Measurements from ENCODE around the gene IL4I1. TPM values are rescaled to one million over a fixed set of nuclear protein-coding genes. Genes with fewer than 3 reads are reported as not detected.
"Not testable (repeated sequence)": the region's sequence is repeated elsewhere in the genome, so short reads cannot be mapped to it uniquely, and the experiment has no call there.

Gene IL4I1, protein sequence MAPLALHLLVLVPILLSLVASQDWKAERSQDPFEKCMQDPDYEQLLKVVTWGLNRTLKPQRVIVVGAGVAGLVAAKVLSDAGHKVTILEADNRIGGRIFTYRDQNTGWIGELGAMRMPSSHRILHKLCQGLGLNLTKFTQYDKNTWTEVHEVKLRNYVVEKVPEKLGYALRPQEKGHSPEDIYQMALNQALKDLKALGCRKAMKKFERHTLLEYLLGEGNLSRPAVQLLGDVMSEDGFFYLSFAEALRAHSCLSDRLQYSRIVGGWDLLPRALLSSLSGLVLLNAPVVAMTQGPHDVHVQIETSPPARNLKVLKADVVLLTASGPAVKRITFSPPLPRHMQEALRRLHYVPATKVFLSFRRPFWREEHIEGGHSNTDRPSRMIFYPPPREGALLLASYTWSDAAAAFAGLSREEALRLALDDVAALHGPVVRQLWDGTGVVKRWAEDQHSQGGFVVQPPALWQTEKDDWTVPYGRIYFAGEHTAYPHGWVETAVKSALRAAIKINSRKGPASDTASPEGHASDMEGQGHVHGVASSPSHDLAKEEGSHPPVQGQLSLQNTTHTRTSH
- total RNA-seq (under 1 TPM; 0.30 to 0.33 TPM), polyA plus RNA-seq (ENCODE audit: insufficient read length in 2 of 2) (1 to 10 TPM in 1 of 2 donors, under 1 TPM in 1; 0.89 to 1.3 TPM)
- long read RNA-seq, donor 1 = 0 reads
- long read RNA-seq, donor 2 = 0 reads
- long read RNA-seq, donor 3 = 0 reads
- long read RNA-seq, donor 4, partial matches to known transcripts = 0 of 1 reads
- long read RNA-seq, donor 4, other reads (novel, unspliced or antisense) = 0 of 1 reads

DNA sequence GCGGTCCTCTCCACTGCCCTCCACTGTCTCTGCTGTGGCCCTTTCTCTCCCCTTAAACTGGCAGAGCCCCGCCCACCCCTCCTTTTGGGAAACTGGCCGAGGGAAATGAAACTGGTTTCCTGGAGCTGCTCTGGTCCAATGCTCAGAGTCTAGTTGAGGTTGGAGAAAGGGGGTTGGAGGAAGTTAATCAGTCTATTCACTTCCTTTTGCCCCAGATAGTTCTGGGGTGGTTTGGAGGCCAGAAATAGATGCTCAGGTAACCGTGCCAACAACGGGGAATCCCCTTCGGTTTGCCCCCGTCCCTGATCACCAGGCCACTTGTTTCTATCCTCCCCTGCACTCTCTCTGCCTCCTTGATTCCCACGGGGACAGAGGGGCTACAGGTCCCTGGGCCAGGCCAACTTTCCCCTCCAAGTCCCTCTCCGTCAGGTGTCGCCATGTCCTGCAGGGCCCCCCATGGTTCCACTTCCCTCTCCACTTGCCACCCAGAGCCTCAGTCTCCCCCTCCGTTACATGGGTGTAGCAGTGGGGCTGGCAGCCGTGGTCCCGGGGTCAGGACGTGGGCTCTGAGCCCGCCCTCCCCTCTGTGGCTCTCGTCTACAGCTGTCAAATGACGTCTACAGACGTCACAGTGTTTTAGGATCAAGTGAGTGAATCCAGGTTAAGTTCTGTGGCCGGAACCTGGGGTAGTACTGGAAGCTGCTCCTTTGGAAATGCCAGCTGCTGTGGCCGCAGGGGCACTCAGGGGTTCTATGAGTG lies at the start of gene IL4I1:
Gene IL4I1 (minus strand): TSS at position 25 of the 759 bp plus-strand sequence. CDS start 727 bp downstream, outside the sequence.
- no peaks in the 10 kb centered on the region for H3K27me3 ChIP-seq (ENCODE audit: control insufficient read depth, insufficient read depth, low read length)
- 38% methylated on average over 13 of the region's 20 CpGs for WGBS (ENCODE audit: insufficient coverage)

DNA sequence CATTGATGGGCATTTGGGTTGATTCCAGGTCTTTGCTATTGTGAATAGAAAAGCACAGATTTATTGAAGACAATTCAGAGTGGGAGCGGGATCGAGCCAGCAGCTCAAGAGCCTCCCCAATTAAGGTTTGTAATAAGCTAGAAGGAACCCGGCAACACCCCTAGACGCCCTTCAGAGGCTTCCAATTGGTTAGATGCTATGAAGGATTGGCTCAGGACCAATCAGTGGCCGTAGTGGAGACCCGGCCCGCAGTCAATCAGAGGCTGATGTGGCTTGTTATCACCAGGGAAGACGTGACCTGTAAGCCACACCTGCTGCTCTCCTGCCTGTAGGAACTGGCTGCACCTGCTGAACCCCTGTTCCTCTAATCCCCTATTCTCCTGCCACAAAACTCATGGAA lies 49.7 kb upstream of the IL4I1 start:
- WGBS (ENCODE audit: insufficient coverage) = 88% methylated on average over 7 of the region's 8 CpGs

More for the DNA sequence above, at the start of gene IL4I1:
- Histone ChIP-seq H3K4me3 (ENCODE audit: low read depth, low read length) (no peak within 1 kb of the TSS), H3K4me1 (ENCODE audit: control insufficient read depth, insufficient read depth, low read length) (peaks cover 8% of the 10 kb centered on the region), H3K36me3 (ENCODE audit: control insufficient read depth, insufficient read depth, low read length) (no peaks in the 10 kb centered on the region), H3K27ac (ENCODE audit: low read depth, low read length) (no peak within 1 kb of the TSS), H3K9me3 (ENCODE audit: control insufficient read depth, insufficient read depth, low read length) (no peaks in the 10 kb centered on the region)
- no peak for DNase-seq (ENCODE audit: low read depth in 4 of 6, low spot score in 6 of 6)

DNA sequence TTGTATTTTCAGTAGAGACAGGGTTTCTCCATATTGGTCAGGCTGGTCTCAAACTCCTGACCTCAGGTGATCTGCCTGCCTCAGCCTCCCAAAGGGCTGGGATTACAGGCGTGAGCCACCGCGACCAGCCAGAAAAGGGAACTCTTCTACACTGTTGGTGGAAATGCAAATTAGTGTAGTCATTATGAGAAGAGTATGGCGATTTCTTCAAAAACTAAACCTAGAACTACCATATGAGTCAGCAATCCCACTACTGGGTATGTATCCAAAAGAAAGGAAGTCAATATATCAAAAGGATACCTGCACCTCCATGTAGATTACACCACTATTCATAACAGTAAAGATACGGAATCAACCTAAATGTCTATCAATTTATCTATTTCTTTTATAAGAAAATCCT lies 47.9 kb upstream of the IL4I1 start:
- not testable (repeated sequence) for H3K9me3 ChIP-seq (ENCODE audit: control insufficient read depth, insufficient read depth, low read length); H3K27ac ChIP-seq (ENCODE audit: low read depth, low read length); H3K27me3 ChIP-seq (ENCODE audit: control insufficient read depth, insufficient read depth, low read length); DNase-seq (ENCODE audit: low read depth in 4 of 6, low spot score in 6 of 6); H3K36me3 ChIP-seq (ENCODE audit: control insufficient read depth, insufficient read depth, low read length); H3K4me1 ChIP-seq (ENCODE audit: control insufficient read depth, insufficient read depth, low read length); H3K4me3 ChIP-seq (ENCODE audit: low read depth, low read length)
- WGBS (ENCODE audit: insufficient coverage) = 50% methylated on average over 1 of the region's 5 CpGs

More for the DNA sequence above, 49.7 kb upstream of the IL4I1 start:
- Histone ChIP-seq H3K27me3 (ENCODE audit: control insufficient read depth, insufficient read depth, low read length) (no peaks in the 10 kb centered on the region), H3K27ac (ENCODE audit: low read depth, low read length) (no peak overlapping the region), H3K36me3 (ENCODE audit: control insufficient read depth, insufficient read depth, low read length) (no peaks in the 10 kb centered on the region), H3K4me1 (ENCODE audit: control insufficient read depth, insufficient read depth, low read length) (no peaks in the 10 kb centered on the region), H3K4me3 (ENCODE audit: low read depth, low read length) (no peak overlapping the region), H3K9me3 (ENCODE audit: control insufficient read depth, insufficient read depth, low read length) (no peaks in the 10 kb centered on the region)
- no peak for DNase-seq (ENCODE audit: low read depth in 4 of 6, low spot score in 6 of 6)

DNA sequence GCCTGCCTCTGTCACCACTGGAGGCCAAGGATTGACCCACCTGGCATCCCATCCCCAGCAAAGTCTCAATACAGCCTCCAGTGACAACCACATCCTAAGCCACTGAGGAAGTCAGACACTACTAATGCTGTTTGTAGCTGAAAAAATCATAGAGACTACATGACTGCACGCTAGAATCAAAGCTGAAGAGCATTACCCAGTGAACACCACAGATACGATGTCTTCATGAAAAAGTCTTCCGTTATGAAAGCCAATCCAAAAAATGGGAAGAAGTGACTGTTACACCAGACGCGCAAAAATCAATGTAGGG lies 43.8 kb upstream of the IL4I1 start:
- H3K4me3 ChIP-seq (ENCODE audit: low read depth, low read length) = no peak overlapping the region
- no peaks in the 10 kb centered on the region for H3K9me3 ChIP-seq (ENCODE audit: control insufficient read depth, insufficient read depth, low read length)
- no peak for DNase-seq (ENCODE audit: low read depth in 4 of 6, low spot score in 6 of 6)
- H3K36me3 ChIP-seq (ENCODE audit: control insufficient read depth, insufficient read depth, low read length) = no peaks in the 10 kb centered on the region
- H3K4me1 ChIP-seq (ENCODE audit: control insufficient read depth, insufficient read depth, low read length) = peaks cover 9% of the 10 kb centered on the region
- no peak overlapping the region for H3K27ac ChIP-seq (ENCODE audit: low read depth, low read length)
- WGBS (ENCODE audit: insufficient coverage) = 81% methylated on average over 2 of the region's 5 CpGs
- no peaks in the 10 kb centered on the region for H3K27me3 ChIP-seq (ENCODE audit: control insufficient read depth, insufficient read depth, low read length)

DNA sequence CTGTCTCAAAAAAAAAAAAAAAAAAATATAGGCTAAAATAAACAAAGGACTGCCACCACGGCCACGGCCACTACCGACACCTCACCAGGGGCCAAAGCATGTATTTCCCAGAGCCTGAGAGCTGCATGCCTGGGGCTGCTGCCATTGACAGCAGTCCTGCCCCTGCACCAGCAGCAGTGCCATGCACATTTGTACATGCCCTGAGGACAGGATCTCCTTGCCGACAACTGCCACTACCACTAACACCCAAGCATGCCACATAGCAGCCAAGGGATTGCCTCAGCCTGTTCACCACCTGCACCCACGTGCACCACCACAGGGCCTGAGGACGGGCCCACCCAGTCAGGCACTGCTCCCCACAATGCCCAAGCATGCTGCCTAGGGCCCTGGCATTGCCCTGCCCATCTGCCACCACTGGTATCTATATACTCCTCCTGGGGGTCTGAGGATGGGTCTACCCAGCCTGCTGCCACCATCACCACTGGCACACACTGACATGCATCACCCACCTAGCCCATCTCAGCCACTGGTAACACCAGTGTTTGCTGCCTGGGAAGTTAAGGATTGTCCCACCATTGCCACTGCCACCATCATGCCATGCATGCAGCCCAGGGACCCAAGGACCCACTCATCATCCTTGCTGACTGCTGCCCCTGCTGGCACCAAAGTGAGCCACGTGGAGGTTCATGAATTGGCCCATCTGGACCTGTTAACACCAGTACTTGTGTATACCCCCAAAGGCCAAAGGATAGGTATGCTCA lies 43.2 kb upstream of the IL4I1 start:
- Histone ChIP-seq H3K4me3 (ENCODE audit: low read depth, low read length) (no peak overlapping the region), H3K9me3 (ENCODE audit: control insufficient read depth, insufficient read depth, low read length) (no peaks in the 10 kb centered on the region), H3K36me3 (ENCODE audit: control insufficient read depth, insufficient read depth, low read length) (no peaks in the 10 kb centered on the region), H3K27ac (ENCODE audit: low read depth, low read length) (no peak overlapping the region), H3K27me3 (ENCODE audit: control insufficient read depth, insufficient read depth, low read length) (no peaks in the 10 kb centered on the region), H3K4me1 (ENCODE audit: control insufficient read depth, insufficient read depth, low read length) (peaks cover 9% of the 10 kb centered on the region)
- DNase-seq (ENCODE audit: low read depth in 4 of 6, low spot score in 6 of 6) = no peak
- WGBS (ENCODE audit: insufficient coverage) = 71% methylated on average over 7 of the region's 7 CpGs

DNA sequence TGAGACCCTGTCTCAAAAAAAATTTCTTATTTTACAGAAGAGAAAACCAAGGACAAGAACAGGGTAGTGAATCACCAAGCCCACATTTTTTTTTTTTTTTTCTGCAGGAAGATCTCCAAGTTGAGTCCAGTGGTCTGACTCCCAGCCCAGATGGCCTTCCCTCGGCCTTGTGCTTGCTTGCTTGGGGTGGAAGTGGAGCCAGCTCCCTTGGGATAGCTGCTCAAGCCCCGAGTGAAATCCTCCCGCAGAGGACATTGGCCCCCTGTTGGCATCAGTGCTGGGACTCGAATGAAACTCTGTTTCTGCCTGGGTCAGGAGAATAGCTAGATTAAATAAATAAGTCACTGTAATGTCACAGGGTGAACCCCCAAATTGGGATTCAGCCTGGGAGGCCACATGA lies 42.0 kb upstream of the IL4I1 start:
- Histone ChIP-seq H3K4me1 (ENCODE audit: control insufficient read depth, insufficient read depth, low read length) (peaks cover 9% of the 10 kb centered on the region), H3K36me3 (ENCODE audit: control insufficient read depth, insufficient read depth, low read length) (no peaks in the 10 kb centered on the region), H3K27me3 (ENCODE audit: control insufficient read depth, insufficient read depth, low read length) (no peaks in the 10 kb centered on the region), H3K4me3 (ENCODE audit: low read depth, low read length) (no peak overlapping the region), H3K27ac (ENCODE audit: low read depth, low read length) (no peak overlapping the region), H3K9me3 (ENCODE audit: control insufficient read depth, insufficient read depth, low read length) (no peaks in the 10 kb centered on the region)
- no peak for DNase-seq (ENCODE audit: low read depth in 4 of 6, low spot score in 6 of 6)
- WGBS (ENCODE audit: insufficient coverage) = 79% methylated on average over 4 of the region's 4 CpGs

DNA sequence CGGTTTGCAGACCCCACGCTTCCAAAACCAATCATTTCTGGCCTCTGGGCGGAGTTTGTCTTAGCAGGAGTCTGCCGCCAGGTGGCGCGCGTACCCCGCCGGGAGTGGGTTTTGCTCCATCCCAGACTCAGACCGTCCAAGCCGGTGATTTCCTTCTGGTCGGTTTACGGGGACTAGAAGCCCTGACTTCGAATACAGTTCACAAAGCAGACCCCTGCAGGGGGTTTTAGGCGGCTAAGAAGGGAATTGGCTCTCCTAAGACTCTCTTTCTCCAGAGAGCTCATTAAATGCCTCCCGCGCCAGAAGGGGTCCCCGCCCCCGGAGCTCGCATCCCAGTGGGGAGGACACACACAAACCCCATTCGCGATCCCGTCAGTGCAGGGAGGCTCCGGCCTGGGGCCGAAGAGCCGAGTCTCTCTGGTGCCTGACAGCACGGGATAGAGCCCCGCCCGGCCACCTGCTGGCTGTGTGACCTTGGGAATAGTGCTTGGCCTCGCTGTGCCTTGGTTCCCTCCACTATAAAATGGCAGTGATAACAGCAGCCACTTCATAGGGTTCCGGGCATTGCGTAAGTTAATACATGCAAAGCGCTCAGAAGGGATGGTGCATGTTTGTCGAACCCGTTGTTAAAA lies 41.2 kb upstream of the IL4I1 start:
- peak overlapping the region; percentile 22 for H3K4me3 ChIP-seq (ENCODE audit: low read depth, low read length)
- peaks cover 9% of the 10 kb centered on the region for H3K4me1 ChIP-seq (ENCODE audit: control insufficient read depth, insufficient read depth, low read length)
- no peak overlapping the region for H3K27ac ChIP-seq (ENCODE audit: low read depth, low read length)
- DNase-seq (ENCODE audit: low read depth in 4 of 6, low spot score in 6 of 6) = peak in 5 of 6 donors; percentile 57 to 93 (median 71)
- WGBS (ENCODE audit: insufficient coverage) = 14% methylated on average over 34 of the region's 35 CpGs
- H3K36me3 ChIP-seq (ENCODE audit: control insufficient read depth, insufficient read depth, low read length) = peaks cover 2% of the 10 kb centered on the region
- no peaks in the 10 kb centered on the region for H3K9me3 ChIP-seq (ENCODE audit: control insufficient read depth, insufficient read depth, low read length)
- no peaks in the 10 kb centered on the region for H3K27me3 ChIP-seq (ENCODE audit: control insufficient read depth, insufficient read depth, low read length)

DNA sequence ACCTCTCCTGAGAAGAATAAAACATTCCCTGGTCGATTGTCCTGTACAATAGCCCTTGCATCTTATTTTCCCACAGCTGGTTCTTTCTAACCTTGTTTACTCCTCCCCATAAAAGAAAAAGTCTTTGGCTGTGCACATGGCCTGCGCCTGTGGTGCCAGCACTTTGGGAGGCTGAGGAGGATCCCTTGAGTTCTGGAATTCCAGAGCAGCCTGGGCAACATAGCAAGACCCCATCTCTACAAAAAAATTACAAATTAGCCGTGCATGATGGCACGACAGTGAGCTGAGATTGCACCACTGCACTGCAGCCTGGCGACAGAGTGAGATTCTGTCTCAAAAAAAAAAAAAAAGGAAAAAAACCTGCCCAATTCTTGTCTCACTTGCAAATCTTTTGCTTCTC lies 39.9 kb upstream of the IL4I1 start:
- Histone ChIP-seq H3K4me1 (ENCODE audit: control insufficient read depth, insufficient read depth, low read length) (peaks cover 9% of the 10 kb centered on the region), H3K27ac (ENCODE audit: low read depth, low read length) (no peak overlapping the region), H3K9me3 (ENCODE audit: control insufficient read depth, insufficient read depth, low read length) (no peaks in the 10 kb centered on the region), H3K36me3 (ENCODE audit: control insufficient read depth, insufficient read depth, low read length) (peaks cover 5% of the 10 kb centered on the region), H3K4me3 (ENCODE audit: low read depth, low read length) (no peak overlapping the region), H3K27me3 (ENCODE audit: control insufficient read depth, insufficient read depth, low read length) (no peaks in the 10 kb centered on the region)
- DNase-seq (ENCODE audit: low read depth in 4 of 6, low spot score in 6 of 6) = no peak
- WGBS (ENCODE audit: insufficient coverage) = 74% methylated on average over 3 of the region's 5 CpGs

DNA sequence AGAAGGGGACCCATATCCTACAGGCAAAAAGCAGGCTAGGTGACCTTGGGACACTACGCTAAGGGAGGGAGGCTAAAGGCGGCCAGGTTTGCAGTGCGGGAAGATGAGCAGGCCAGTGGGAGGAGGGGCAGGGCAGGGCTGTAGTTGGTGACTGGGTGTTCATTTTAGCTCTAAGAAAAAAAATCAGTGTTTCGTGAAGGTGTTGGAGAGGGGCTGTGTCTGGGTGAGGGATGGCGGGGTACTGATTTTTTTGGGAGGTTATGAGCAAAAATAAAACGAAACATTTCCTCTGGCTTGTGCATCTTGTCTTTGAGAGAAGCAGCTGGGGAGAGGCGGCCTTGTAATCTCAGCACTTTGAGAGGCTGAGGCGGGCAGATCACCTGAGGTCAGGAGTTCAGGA lies 37.0 kb upstream of the IL4I1 start:
- no peak overlapping the region for H3K27ac ChIP-seq (ENCODE audit: low read depth, low read length)
- H3K27me3 ChIP-seq (ENCODE audit: control insufficient read depth, insufficient read depth, low read length) = no peaks in the 10 kb centered on the region
- 89% methylated on average over 7 of the region's 8 CpGs for WGBS (ENCODE audit: insufficient coverage)
- H3K36me3 ChIP-seq (ENCODE audit: control insufficient read depth, insufficient read depth, low read length) = peaks cover 10% of the 10 kb centered on the region
- no peaks in the 10 kb centered on the region for H3K9me3 ChIP-seq (ENCODE audit: control insufficient read depth, insufficient read depth, low read length)
- no peak for DNase-seq (ENCODE audit: low read depth in 4 of 6, low spot score in 6 of 6)
- H3K4me1 ChIP-seq (ENCODE audit: control insufficient read depth, insufficient read depth, low read length) = peaks cover 18% of the 10 kb centered on the region
- no peak overlapping the region for H3K4me3 ChIP-seq (ENCODE audit: low read depth, low read length)
